ENCODE measurements around the gene UBE3A.
"Not testable (repeated sequence)": the region's sequence is repeated elsewhere in the genome, so short reads cannot be mapped to it uniquely, and the experiment has no call there.

The UBE3A gene

GRCh38 chr15:25415217-25415616, 23.6 kb downstream of the UBE3A start:
- Histone ChIP-seq H3K27ac (replicated peaks; ENCODE audit: low read length) (no peak overlapping the region), H3K4me1 (ENCODE audit: control insufficient read depth in 2 of 2, insufficient read depth in 1 of 2, low read depth in 1 of 2, low read length in 2 of 2) (peaks cover 0 to 6% of the 10 kb centered on the region in 2 donors), H4K91ac (ENCODE audit: low read depth, low read length, poor library complexity) (no peak overlapping the region), H2BK15ac (ENCODE audit: low read length) (no peak overlapping the region), H3K27me3 (ENCODE audit: control insufficient read depth in 3 of 3, insufficient read depth in 3 of 3, low read depth in 1 of 3, low read length in 3 of 3) (no peaks in the 10 kb centered on the region), H3K23ac (ENCODE audit: low read depth, low read length, poor library complexity) (no peak overlapping the region), H3K4me3 (ENCODE audit: low read length in 2 of 2) (no peak overlapping the region), H2AK5ac (ENCODE audit: low read depth, low read length) (no peak overlapping the region), H2BK12ac (ENCODE audit: low read length) (no peak overlapping the region), H3K9ac (ENCODE audit: low read depth, low read length, poor library complexity) (no peak overlapping the region), H3K18ac (ENCODE audit: low read length) (no peak overlapping the region), H3K14ac (ENCODE audit: low read length) (no peak overlapping the region), H2BK120ac (ENCODE audit: low read depth, low read length) (no peak overlapping the region), H3K79me1 (ENCODE audit: low read depth, low read length) (no peaks in the 10 kb centered on the region), H3K36me3 (replicated peaks in 1 of 2; ENCODE audit: control insufficient read depth in 2 of 2, insufficient read depth in 2 of 2, low read length in 2 of 2) (peaks cover 0 to 19% of the 10 kb centered on the region in 2 donors), H2BK5ac (ENCODE audit: low read length) (no peak overlapping the region), H2AFZ (ENCODE audit: low read length) (no peak overlapping the region), H3K4ac (ENCODE audit: low read length) (no peak overlapping the region), H4K8ac (ENCODE audit: low read depth, low read length) (no peak overlapping the region), H3K9me3 (replicated peaks in 1 of 2; ENCODE audit: control insufficient read depth in 2 of 2, insufficient read depth in 1 of 2, low read depth in 1 of 2, low read length in 2 of 2) (peaks cover 0 to 30% of the 10 kb centered on the region in 2 donors), H3K4me2 (ENCODE audit: insufficient read depth, low read length, poor library complexity, severe bottlenecking) (no peak overlapping the region)
- DNase-seq (ENCODE audit: low spot score): no peak
- no CpG with 5 or more reads among the region's 1 CpG for WGBS, 2 donors (ENCODE audit: extremely low coverage in 2 of 2, insufficient read length in 2 of 2, insufficient replicate concordance in 1 of 2)

- Histone ChIP-seq H3K18ac (ENCODE audit: low read length) (no peak overlapping the region), H2AK5ac (ENCODE audit: low read depth, low read length) (no peak overlapping the region), H3K27me3 (ENCODE audit: control insufficient read depth in 3 of 3, insufficient read depth in 3 of 3, low read depth in 1 of 3, low read length in 3 of 3) (no peaks in the 10 kb centered on the region), H2BK12ac (ENCODE audit: low read length) (no peak overlapping the region), H2AFZ (ENCODE audit: low read length) (no peak overlapping the region), H3K9me3 (replicated peaks in 1 of 2; ENCODE audit: control insufficient read depth in 2 of 2, insufficient read depth in 1 of 2, low read depth in 1 of 2, low read length in 2 of 2) (peaks cover 0 to 4% of the 10 kb centered on the region in 2 donors), H2BK5ac (ENCODE audit: low read length) (no peak overlapping the region), H3K14ac (ENCODE audit: low read length) (no peak overlapping the region), H4K8ac (ENCODE audit: low read depth, low read length) (no peak overlapping the region), H3K4me2 (ENCODE audit: insufficient read depth, low read length, poor library complexity, severe bottlenecking) (no peak overlapping the region), H3K4ac (ENCODE audit: low read length) (no peak overlapping the region), H3K23ac (ENCODE audit: low read depth, low read length, poor library complexity) (no peak overlapping the region), H3K79me1 (ENCODE audit: low read depth, low read length) (no peaks in the 10 kb centered on the region), H2BK15ac (ENCODE audit: low read length) (no peak overlapping the region), H3K4me3 (ENCODE audit: low read length in 2 of 2) (no peak overlapping the region), H4K91ac (ENCODE audit: low read depth, low read length, poor library complexity) (no peak overlapping the region), H2BK120ac (ENCODE audit: low read depth, low read length) (no peak overlapping the region), H3K9ac (ENCODE audit: low read depth, low read length, poor library complexity) (no peak overlapping the region), H3K4me1 (ENCODE audit: control insufficient read depth in 2 of 2, insufficient read depth in 1 of 2, low read depth in 1 of 2, low read length in 2 of 2) (no peaks in the 10 kb centered on the region), H3K36me3 (replicated peaks in 1 of 2; ENCODE audit: control insufficient read depth in 2 of 2, insufficient read depth in 2 of 2, low read length in 2 of 2) (peaks cover 2 to 36% of the 10 kb centered on the region in 2 donors), H3K27ac (replicated peaks; ENCODE audit: low read length) (no peak overlapping the region)
- WGBS, 2 donors (ENCODE audit: extremely low coverage in 2 of 2, insufficient read length in 2 of 2, insufficient replicate concordance in 1 of 2): no CpG with 5 or more reads among the region's 2 CpGs
- DNase-seq (ENCODE audit: low spot score): no peak
These were observed 28.2 kb downstream of the UBE3A start for GRCh38 chr15:25410649-25411048.

GRCh38 chr15:25409731-25410130, 29.1 kb downstream of the UBE3A start:
- H2AK5ac ChIP-seq (ENCODE audit: low read depth, low read length); H2BK12ac ChIP-seq (ENCODE audit: low read length); H2BK120ac ChIP-seq (ENCODE audit: low read depth, low read length); H3K4me1 ChIP-seq (ENCODE audit: control insufficient read depth in 2 of 2, insufficient read depth in 1 of 2, low read depth in 1 of 2, low read length in 2 of 2); H3K23ac ChIP-seq (ENCODE audit: low read depth, low read length, poor library complexity); H3K14ac ChIP-seq (ENCODE audit: low read length); H3K27me3 ChIP-seq (ENCODE audit: control insufficient read depth in 3 of 3, insufficient read depth in 3 of 3, low read depth in 1 of 3, low read length in 3 of 3); H3K27ac ChIP-seq (replicated peaks; ENCODE audit: low read length); H3K9me3 ChIP-seq (replicated peaks in 1 of 2; ENCODE audit: control insufficient read depth in 2 of 2, insufficient read depth in 1 of 2, low read depth in 1 of 2, low read length in 2 of 2); H3K4ac ChIP-seq (ENCODE audit: low read length); H2BK15ac ChIP-seq (ENCODE audit: low read length); H2BK5ac ChIP-seq (ENCODE audit: low read length); H4K8ac ChIP-seq (ENCODE audit: low read depth, low read length); H3K18ac ChIP-seq (ENCODE audit: low read length); H4K91ac ChIP-seq (ENCODE audit: low read depth, low read length, poor library complexity); H3K9ac ChIP-seq (ENCODE audit: low read depth, low read length, poor library complexity); H2AFZ ChIP-seq (ENCODE audit: low read length); H3K4me2 ChIP-seq (ENCODE audit: insufficient read depth, low read length, poor library complexity, severe bottlenecking); H3K79me1 ChIP-seq (ENCODE audit: low read depth, low read length); DNase-seq (ENCODE audit: low spot score); H3K4me3 ChIP-seq (ENCODE audit: low read length in 2 of 2): not testable (repeated sequence)
- no CpG with 5 or more reads among the region's 4 CpGs for WGBS, 2 donors (ENCODE audit: extremely low coverage in 2 of 2, insufficient read length in 2 of 2, insufficient replicate concordance in 1 of 2)
- peaks cover 2 to 45% of the 10 kb centered on the region in 2 donors for H3K36me3 ChIP-seq (replicated peaks in 1 of 2; ENCODE audit: control insufficient read depth in 2 of 2, insufficient read depth in 2 of 2, low read length in 2 of 2)

- no peak overlapping the region for H2AK5ac ChIP-seq (ENCODE audit: low read depth, low read length)
- H3K4me1 ChIP-seq (ENCODE audit: control insufficient read depth in 2 of 2, insufficient read depth in 1 of 2, low read depth in 1 of 2, low read length in 2 of 2): no peaks in the 10 kb centered on the region
- no peak overlapping the region for H3K4me2 ChIP-seq (ENCODE audit: insufficient read depth, low read length, poor library complexity, severe bottlenecking)
- no CpG with 5 or more reads among the region's 2 CpGs for WGBS, 2 donors (ENCODE audit: extremely low coverage in 2 of 2, insufficient read length in 2 of 2, insufficient replicate concordance in 1 of 2)
- no peak overlapping the region for H2BK12ac ChIP-seq (ENCODE audit: low read length)
- H2BK15ac ChIP-seq (ENCODE audit: low read length): no peak overlapping the region
- DNase-seq (ENCODE audit: low spot score): no peak
- H3K36me3 ChIP-seq (replicated peaks in 1 of 2; ENCODE audit: control insufficient read depth in 2 of 2, insufficient read depth in 2 of 2, low read length in 2 of 2): peaks cover 2 to 53% of the 10 kb centered on the region in 2 donors
- peaks cover 0 to 7% of the 10 kb centered on the region in 2 donors for H3K9me3 ChIP-seq (replicated peaks in 1 of 2; ENCODE audit: control insufficient read depth in 2 of 2, insufficient read depth in 1 of 2, low read depth in 1 of 2, low read length in 2 of 2)
- no peak overlapping the region for H2BK120ac ChIP-seq (ENCODE audit: low read depth, low read length)
- H3K18ac ChIP-seq (ENCODE audit: low read length): no peak overlapping the region
- no peak overlapping the region for H2AFZ ChIP-seq (ENCODE audit: low read length)
- no peak overlapping the region for H3K4ac ChIP-seq (ENCODE audit: low read length)
- H4K91ac ChIP-seq (ENCODE audit: low read depth, low read length, poor library complexity): no peak overlapping the region
- H3K79me1 ChIP-seq (ENCODE audit: low read depth, low read length): no peaks in the 10 kb centered on the region
- no peak overlapping the region for H3K23ac ChIP-seq (ENCODE audit: low read depth, low read length, poor library complexity)
- no peak overlapping the region for H2BK5ac ChIP-seq (ENCODE audit: low read length)
- no peak overlapping the region for H3K9ac ChIP-seq (ENCODE audit: low read depth, low read length, poor library complexity)
- no peaks in the 10 kb centered on the region for H3K27me3 ChIP-seq (ENCODE audit: control insufficient read depth in 3 of 3, insufficient read depth in 3 of 3, low read depth in 1 of 3, low read length in 3 of 3)
- H3K4me3 ChIP-seq (ENCODE audit: low read length in 2 of 2): no peak overlapping the region
- H4K8ac ChIP-seq (ENCODE audit: low read depth, low read length): no peak overlapping the region
- no peak overlapping the region for H3K27ac ChIP-seq (replicated peaks; ENCODE audit: low read length)
- no peak overlapping the region for H3K14ac ChIP-seq (ENCODE audit: low read length)
These were observed 29.9 kb downstream of the UBE3A start for GRCh38 chr15:25408929-25409328.

Measured in neuronal stem cell (in vitro differentiated cells).